Stomach (tissue), 4 donors: ENCODE measurements around the gene OR52E5.

ENCODE experiments used
- EP300 ChIP-seq: sonication (generic); formaldehyde crosslinking; IDR thresholded peaks from one replicate; pipeline ENCODE4 v1.6.1; 2017; ENCODE audit warnings: antibody characterized with exemption
- POLR2AphosphoS5 ChIP-seq, 3 donors: sonication (generic); formaldehyde crosslinking; IDR thresholded peaks; one replicate each; pipeline ENCODE4 v1.6.1; 2016; ENCODE audit warnings: antibody characterized with exemption in 3 of 3
- TF ChIP-seq, protein P1 (sequence below), 7 experiments: fragments of 450-650 bp in 4 of 7; fragments of 200-600 bp in 3 of 7; sonication (generic) in 3 of 7; IDR thresholded peaks; one replicate each; pipeline ENCODE4 v1.5.1; 2016 to 2019; ENCODE audit warnings: antibody characterized with exemption in 7 of 7, control low read depth in 2 of 7, mild to moderate bottlenecking in 1 of 7

GRCh38 chr11:5891216-5891800 is 1.7 kb upstream of the OR52E5 start:
- TF ChIP-seq POLR2AphosphoS5 (IDR thresholded peaks at IDR 0.05) (no peak), EP300 (no peak)
- TF ChIP-seq, protein P1, sequence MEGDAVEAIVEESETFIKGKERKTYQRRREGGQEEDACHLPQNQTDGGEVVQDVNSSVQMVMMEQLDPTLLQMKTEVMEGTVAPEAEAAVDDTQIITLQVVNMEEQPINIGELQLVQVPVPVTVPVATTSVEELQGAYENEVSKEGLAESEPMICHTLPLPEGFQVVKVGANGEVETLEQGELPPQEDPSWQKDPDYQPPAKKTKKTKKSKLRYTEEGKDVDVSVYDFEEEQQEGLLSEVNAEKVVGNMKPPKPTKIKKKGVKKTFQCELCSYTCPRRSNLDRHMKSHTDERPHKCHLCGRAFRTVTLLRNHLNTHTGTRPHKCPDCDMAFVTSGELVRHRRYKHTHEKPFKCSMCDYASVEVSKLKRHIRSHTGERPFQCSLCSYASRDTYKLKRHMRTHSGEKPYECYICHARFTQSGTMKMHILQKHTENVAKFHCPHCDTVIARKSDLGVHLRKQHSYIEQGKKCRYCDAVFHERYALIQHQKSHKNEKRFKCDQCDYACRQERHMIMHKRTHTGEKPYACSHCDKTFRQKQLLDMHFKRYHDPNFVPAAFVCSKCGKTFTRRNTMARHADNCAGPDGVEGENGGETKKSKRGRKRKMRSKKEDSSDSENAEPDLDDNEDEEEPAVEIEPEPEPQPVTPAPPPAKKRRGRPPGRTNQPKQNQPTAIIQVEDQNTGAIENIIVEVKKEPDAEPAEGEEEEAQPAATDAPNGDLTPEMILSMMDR (IDR thresholded peaks at IDR 0.05): peak in 2 of 7 experiments; percentile 10 to 37
